ENCODE measurements around the gene RRP7A.
"Not testable (repeated sequence)": the region's sequence is repeated elsewhere in the genome, so short reads cannot be mapped to it uniquely, and the experiment has no call there.

DNA sequence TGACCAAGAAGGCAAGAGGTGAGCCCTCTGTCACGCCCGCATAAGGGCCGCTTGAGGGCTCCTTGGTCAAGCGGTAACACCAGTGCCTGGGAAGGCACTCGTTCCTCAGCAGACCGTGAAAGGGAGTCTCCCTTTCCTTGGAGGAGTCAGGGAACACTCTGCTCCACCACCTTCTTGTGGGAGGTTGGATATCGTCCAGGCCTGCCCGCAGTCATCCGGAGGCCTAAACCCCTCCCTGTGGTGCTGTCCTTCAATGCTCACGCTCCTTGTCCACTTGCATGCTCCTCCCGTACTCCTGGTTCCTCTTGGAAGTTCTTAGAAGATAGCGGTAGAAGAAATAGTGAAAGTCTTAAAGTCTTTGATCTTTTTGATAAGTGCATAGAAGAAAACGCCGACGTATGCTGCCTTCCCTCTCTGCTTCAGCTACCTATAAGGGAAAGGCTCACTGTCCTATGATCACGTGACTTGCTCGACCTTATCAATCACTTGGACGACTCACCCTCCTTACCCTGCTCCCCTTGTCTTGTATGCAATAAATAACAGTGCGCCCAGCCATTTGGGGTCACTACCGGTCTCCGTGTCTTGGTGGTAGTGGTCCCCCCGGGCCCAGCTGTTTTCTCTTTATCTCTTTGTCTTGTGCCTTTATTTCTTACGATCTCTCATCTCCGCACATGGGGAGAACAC, 11.9 kb upstream of the RRP7A start:
- not testable (repeated sequence) for TF ChIP-seq ZNF274 (IDR thresholded peaks at IDR 0.05; ENCODE audit: low read depth, low read length); SUZ12 (IDR thresholded peaks at IDR 0.05; ENCODE audit: extremely low read depth, insufficient read depth, insufficient read length); YY1 (IDR thresholded peaks at IDR 0.05; ENCODE audit: insufficient read depth, insufficient read length)

Measured in NT2/D1 (cell line).